AG08396 (cell line): ENCODE data around the gene KLF1.
A peak's percentile ranks its signal among the peaks of the same experiment; 100 is the strongest.
"Not testable (repeated sequence)": the region's sequence is repeated elsewhere in the genome, so short reads cannot be mapped to it uniquely, and the experiment has no call there.

ENCODE experiments used
- DNase-seq: peaks from one replicate; pipeline ENCODE4 v3.0.0; 2012; ENCODE audit warnings: low spot score, mixed read lengths

Gene KLF1

DNA sequence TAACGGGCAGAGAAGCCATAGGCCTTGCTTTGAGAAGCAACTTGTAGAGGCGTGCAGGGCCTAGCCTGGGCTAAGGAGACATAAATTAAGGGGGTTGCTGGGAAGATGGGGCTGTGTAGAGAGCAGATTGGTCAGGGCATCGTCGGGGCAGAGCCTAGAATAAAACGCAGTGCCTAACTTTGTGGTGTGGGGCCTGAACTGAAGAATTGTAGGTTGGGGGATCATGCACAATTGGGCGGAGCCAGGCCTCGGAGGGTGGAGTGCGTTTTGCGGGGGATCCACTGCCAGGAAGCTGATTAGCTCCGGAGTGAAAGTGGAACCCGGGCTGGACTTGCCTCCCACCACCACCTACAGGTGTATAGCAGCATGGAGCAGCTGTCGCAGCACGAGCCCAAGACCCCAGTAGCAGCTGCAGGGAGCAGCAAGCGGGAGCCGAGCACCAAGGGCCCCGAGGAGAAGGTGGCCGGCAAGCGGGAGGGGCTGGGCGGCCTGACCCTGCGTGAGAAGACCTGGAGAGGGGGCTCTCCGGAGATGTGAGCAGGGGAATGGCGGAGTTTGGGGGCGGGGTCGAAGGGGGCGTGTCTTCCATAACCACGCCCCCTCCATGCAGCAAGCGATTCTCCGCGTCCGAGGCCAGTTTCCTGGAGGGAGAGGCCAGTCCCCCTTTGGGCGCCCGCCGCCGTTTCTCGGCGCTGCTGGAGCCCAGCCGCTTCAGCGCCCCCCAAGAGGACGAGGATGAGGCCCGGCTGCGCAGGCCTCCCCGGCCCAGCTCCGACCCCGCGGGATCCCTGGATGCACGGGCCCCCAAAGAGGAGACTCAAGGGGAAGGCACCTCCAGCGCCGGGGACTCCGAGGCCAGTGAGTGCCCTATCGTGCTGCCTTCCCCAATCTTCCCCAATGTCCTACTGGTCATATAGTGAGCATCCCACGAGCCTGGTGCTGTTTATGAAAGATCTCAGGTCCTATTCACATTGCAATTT is 19.6 kb downstream of the KLF1 start:
- DNase-seq: peak; percentile 93

DNA sequence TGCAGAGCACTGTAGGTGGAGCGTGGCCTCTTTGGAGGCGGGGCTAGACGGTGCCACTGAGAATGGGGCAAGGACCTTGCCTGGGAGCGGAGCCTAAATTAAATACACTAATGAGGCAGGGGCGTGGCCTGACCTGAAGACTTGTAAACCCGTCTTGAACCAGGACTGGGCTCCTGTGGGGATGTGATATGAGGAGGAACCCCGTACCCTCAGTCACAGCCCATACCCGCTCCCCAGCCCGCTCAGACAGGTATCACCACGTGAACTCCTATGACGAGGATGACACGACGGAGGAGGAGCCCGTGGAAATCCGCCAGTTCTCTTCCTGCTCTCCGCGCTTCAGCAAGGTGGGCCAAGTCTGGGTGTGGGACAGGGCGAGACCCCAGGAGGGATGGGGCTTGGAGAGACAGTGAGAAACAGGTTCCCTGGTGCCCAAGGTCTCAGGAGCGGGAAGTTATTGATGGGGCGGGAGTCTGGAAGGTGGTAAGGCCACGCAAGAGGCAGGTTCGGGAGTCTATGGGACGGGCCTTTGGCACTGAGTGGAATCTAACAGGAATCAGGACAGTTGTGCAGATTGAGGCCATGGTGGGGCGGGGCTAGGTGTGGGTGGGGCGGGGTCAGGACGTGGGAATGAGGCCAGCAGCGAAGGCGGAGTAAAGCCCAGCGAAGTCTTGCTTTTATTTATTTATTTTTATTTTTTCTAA is 20.4 kb downstream of the KLF1 start:
- no peak for DNase-seq

DNA sequence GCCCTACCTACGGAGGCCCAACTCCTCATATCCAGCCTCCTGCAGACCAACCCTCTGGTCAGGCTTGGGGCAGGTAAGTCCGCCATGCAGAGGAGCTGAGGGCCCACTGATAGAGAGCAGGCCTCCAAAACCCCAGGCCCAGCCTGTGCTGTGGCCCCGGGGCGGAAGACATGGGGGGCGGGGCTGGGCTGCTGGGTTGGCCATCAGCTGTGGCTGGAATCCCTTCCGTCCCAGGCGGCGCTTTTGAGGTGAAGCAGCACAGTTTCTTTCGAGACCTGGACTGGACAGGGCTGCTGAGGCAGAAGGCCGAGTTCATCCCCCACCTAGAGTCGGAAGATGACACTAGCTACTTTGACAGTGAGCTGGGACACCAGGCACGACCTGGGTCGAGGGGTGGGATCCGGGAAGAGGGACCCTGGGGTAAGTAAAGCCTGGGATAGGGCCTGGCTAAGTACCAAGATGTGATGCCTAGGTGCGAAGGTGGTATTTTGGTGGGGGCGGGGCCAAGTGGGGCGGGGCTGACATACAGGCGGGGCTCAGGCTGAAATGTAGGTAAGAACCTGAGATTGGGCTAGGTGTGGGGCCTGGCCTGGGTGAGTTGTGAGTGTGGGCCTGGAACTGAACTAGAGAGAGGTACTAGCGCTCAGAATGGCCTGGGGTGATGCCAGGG is 21.1 kb downstream of the KLF1 start:
- no peak for DNase-seq

DNA sequence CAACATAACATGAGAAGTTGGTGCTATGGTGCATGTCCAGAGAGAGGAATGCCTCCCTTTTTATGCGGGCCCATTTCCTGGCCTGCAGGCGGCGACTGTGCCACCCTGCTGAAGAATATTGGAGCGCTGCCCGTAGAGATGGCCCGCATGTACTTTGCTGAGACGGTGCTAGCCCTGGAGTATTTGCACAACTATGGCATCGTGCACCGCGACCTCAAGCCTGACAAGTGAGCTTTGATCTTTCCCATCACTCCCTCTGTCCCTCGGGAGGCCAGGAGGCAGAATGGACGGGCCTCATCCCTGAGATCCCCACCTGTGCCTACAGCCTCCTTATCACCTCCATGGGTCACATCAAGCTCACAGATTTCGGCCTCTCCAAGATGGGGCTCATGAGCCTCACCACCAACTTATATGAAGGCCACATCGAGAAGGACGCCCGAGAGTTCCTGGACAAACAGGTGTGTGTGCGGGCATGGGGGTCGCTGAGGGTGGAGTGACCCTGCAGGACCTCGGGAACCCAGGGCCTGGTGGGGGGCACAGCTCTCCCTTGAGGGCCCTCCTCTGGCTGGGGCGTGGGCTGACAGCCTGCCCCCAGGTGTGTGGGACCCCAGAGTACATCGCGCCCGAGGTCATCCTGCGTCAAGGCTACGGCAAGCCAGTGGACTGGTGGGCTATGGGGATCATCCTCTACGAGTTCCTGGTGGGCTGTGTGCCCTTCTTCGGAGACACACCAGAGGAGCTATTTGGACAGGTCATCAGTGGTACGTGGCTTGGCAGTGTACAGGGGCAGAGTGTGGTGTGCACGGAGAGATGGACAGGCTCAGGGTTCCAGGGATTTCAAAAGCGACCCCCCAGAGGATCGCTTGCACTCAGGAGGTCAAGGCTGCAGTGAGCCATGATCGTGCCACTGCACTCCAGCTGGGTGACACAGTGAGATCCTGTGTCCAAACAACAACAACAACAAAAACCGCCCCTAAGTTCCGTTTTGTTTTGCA is 22.0 kb downstream of the KLF1 start:
- no peak for DNase-seq

DNA sequence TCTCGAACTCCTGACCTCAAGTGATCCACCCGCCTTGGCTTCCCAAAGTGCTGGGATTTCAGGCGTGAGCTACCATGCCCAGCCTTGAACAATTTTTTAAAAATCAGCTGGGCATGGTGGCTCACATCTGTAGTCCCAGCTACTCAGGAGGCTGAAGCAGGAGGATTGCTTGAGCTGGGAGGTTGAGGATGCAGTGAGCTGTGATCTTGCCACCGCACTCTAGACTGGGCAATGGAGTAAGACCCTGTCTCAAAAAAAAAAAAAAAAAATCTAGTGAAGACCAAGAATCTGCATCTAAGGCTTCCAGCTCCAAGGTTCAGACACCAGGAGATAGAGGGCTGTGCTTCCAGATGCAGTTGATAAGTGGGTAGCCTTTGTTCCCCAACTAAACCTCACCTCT is 22.9 kb downstream of the KLF1 start:
- no peak for DNase-seq

DNA sequence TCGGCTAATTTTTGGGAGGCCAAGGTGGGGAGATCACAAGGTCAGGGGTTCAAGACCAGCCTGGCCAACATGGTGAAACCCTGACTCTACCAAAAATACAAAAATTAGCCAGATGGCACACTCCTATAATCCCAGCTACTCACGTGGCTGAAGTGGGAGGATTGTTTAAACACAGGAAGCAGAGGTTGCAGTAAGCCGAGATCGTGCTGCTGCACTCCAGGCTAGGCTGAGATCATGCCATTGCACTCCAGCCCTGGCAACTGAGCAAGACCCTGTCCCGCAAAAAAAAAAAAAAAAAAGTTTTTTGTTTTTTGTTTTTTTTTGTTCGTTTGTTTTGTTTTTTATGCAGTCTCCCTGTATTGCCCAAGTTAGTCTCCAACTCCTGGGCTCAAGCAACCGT is 27.5 kb downstream of the KLF1 start:
- DNase-seq: no peak

DNA sequence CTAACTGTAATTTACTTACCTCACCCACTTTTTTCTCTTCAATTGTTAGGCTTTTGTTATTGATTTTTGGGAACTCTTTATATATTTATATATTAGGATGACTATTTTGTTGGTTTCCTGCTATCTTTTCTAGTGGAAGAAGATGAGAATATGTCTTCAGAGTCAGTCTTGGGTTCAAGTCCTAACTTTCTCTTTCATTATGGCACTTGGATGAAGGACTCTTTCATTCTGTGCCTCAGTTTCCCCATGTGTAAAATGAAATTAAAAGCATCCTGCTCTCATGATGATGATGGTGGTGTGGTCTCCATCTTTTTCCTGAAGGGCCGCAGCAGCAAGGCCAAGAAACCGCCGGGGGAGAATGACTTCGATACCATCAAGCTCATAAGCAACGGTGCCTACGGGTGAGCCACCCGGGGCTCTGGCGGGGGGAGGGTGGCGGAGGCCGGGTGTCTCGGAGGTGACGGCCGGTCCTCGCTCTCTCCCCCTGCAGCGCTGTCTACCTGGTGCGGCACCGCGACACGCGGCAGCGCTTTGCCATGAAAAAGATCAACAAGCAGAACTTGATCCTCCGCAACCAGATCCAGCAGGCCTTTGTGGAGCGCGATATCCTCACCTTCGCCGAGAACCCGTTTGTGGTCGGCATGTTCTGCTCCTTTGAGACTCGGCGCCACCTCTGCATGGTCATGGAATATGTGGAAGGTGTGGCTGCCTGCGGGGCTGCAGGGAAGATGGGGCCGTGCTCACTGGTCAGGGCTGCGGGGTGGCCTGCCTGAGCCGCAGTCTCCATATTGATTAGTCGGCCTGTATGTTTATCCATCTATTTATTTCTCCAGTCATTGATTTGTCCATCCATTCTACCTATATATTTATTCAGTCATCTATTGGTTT is 28.7 kb downstream of the KLF1 start:
- DNase-seq: no peak

DNA sequence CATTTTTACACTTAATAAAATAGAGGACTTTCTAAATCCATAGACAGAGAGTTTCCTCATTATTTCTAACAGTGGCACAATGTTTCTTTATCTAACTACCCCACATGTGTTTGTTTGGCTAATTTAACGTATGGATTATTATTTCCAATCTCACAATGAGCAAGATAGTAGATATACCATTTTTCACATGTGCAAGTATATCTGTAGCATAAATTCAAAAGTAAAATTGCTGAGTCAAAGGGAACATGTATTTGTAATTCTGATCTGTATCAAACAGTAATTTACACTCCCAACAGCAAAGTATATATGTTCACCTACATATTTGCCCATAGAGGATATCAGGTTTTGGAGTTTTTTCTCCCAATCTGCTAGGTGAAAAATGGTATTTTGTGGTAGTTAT is 30.3 kb downstream of the KLF1 start:
- no peak for DNase-seq

DNA sequence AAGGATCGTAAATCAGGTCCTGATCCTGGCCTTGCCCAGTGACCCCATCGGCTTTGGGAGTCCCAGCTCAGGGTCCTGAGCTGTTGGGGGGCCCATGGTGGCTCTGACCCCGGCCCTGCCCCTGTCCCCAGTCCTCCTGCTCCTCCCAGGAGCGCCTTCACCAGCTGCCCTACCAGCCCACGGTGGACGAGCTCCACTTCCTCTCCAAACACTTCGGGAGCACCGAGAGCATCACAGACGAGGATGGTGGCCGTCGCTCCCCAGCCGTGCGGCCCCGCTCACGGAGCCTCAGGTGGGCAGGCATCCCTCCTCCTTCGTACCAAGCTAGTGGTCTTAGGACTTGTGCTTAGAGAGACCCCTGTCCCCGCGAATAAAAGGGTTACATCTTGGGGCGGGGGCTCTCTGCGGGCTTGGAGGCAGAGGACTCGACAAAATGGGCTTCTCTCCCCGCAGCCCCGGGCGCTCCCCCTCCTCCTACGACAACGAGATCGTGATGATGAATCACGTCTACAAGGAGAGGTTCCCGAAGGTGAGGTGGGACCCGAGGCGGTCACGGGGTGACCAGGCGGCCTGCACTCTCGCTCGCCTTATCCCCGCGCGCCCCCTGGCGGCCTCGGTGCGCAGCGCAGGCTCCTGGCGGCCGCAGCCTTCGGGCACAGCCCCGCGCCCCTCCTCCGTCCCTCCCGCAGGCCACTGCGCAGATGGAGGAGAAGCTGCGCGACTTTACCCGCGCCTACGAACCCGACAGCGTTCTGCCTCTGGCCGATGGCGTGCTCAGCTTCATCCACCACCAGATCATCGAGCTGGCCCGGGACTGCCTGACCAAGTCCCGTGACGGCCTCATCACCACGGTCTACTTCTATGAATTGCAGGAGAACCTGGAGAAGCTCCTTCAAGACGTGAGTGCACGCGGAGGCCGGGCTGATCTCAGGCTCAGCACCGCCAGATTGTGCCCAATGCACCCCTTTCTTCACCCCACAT is 39.6 kb downstream of the KLF1 start:
- peak; percentile 95 for DNase-seq

DNA sequence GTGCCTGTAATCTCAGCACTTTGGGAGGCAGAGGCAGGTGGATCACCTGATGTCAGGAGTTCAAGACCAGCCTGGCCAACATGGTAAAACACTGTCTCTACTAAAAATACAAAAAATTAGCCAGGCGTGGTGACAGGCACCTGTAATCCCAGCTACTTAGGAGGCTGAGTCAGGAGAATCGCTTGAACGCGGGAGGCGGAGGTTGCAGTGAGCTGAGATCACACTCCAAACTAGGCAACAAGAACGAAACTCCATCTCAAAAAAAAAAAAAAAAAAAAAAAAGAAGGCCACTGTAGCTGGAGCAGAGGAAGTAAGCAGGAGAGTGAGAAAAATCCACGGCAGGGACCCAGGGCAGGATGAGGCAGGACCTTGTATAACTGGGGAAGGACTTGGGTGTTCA is 40.4 kb downstream of the KLF1 start:
- DNase-seq: not testable (repeated sequence)

DNA sequence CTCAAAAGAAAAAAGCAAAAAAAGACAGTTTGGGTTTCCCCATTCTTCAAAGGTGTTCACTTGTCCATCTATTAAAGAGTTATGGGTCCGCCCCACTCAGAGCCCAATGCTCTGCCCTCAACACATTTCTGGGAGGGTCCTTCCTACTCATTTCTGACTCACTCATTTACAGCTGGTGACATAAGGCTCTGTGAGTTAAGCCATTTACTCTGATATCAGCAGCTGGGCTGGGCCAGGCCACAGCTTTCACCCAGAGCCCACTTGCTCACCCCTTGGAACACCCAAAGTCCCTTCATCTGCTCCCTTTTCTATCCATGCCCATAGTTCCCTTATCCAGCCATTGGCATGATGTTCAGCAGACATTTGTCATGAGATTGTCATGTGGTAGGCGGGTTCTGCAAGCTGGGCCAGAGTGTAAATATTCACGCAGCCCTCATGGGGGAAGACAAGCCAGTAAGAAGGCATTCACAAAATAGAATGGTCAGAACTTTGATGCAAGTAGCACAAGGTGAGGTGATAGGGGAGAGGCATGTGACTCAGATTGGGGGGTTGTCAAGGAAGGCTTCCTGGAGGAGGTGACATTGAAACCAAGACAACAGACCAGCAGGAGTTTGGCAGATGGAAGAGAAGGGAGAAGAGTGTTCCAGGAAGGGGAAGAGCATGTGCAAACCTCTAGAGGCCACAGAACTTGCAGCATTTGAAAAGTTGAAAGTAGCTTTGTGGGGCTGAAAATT is 42.8 kb downstream of the KLF1 start:
- no peak for DNase-seq

DNA sequence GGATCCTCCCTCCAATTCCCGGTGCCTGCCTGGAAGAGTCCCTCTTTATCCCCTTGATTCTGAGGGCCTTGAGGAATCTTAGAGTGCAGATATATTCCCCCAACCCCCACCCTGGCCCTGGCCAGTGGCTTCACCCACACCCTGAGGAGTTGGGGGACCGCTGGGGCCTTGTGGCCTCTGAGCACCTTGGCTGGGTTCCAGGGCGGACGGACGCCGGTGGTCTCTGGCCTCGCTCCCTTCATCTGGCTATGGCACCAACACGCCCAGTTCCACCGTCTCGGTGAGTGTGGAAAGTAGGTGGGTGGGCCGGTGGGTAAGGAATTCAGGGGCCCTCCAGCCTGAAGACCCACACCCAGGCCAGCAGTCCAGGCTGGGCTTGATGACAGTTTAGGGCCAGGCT is 43.7 kb downstream of the KLF1 start:
- no peak for DNase-seq

DNA sequence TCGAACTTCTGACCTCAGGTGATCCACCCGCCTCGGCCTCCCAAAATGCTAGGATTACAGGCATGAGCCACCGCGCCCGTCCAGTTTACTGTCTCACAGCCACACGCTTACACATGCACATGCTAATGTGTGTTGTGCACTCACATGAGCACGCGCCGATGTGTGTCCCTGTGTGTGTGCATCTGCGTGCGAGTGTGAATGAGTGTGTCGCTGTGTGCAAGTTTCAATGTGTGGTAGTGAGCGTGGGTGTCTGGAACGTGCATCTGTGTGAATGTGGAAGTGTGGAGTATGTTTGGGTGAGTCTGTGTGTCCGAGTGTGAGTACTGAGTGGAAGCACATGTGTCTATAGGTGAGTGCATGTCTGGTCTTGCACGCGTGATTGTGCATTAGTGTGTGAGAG is 44.5 kb downstream of the KLF1 start:
- DNase-seq: no peak

DNA sequence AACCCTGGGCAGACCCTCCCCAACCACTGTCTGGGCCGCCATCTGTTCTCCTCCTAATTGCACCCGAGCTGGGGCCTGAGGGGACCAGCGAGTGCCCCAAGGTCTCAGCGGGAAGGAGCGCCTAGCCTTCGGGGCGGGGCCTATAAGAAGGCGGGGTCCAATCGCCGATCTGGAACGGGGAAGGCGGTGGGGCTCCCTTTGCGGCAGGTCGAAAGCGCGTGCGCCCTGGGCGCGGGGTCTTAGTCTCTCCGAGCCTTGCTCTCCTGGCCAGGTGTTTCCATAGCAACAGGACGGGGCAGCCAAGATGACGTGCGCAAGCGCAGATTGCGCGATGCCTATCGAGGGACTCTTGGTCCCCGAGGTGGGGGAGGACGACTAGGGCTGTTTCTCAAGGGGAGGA is 45.9 kb downstream of the KLF1 start:
- DNase-seq: no peak

DNA sequence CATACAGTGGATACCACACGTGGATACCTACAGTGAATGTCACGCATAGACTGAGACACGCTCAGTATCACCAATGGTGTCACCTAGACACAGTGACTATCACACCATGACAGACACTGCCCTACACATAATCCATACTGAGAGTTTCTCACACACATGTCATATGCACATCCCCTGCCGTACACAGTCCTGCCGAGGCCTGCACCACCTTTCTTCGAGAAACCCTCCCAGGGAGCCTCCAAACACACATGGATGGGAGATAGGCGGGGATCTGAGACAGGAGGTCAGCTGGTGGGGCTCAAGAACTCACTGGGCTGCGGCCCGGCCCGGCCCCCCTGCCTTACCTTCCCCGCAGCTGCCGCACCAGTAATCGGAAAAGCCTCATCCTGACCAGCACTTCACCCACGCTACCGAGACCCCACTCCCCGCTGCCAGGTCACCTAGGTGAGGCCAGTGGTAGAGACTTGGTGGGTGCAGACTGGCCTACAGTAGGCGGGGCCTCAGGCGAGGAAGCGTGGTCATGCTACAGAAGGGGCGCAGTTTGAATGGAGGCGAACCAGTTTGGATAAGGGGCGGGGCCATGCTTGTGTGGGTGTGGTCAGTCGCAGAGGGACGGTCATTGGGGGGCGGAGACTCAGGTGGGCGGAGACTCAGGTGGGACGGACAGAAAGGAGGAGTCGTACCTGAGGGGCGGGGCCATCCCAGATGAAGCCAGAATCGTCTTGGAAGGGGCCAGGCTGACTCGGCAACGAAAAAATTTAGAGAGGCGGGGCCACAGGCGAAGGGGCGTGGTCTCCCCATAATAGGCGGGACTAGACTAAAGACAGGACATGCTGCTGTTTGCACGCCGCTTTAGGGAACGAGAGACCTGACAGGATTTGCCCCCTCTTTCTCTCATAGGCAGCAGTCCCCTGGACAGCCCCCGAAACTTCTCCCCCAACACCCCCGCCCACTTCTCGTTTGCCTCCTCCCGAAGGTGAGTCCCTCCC is 46.6 kb downstream of the KLF1 start:
- peak; percentile 81 for DNase-seq

DNA sequence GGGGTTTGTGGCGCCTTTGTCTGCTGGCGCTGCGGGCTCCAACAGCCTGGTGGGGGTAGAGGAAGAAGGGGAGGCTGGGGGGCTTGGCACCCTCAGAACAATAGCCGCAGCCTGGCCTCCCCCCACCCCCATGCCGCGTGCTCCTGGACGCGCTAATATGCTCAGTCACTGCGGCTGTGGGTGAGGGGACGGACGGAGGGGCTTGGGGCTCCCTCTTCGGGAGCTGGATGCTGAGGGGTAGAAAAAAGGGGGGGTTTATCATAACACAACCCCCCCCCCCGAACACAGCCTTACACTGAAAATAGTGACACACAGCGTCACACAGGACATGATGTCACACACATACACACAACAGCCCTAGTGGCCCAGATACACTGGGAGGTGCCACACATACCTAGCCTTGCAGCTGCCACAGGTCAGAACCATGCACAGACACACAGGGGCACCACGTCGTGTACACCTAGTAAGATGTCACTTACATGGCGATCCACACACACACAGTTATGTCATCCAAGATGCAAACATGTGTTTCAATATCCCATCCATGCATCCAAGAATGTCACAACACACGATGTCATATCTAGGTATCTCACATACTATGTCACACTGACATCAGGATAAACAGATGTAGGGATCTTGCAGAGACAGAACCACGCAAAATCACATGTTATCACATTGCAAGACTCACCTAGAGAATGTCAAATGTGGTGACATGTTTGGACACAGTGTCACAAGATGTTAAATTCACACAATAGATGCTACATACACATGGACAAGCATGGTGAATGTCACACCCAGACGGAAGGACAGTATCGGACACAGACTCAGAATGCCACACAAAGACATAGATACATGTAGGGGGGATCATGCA is 47.9 kb downstream of the KLF1 start:
- DNase-seq: no peak
